ENCODE data around the gene KLHL40.

Gene KLHL40

DNA sequence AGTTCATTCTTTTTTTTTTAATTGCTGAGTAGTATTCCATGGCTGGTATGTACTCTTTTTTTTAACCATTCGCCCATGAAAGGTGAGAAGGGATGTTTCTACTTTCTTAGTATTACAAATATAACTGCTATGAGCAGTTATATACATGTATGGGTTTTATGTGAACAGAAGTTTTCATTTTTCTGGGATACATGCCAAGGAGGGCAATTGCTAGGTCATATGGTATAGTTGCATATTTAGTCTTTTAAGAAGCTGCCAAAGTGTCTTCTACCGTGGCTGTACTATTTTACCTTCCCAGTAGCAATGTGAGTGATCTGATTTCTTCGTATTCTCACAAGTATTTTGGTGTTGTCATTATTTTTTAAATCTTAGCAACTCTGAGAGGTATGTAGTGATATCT lies 11.2 kb upstream of the KLHL40 start:
- Histone ChIP-seq H3K9me3 (ENCODE audit: insufficient read depth, low read length, severe bottlenecking) (no peaks in the 10 kb centered on the region), H4K20me1 (ENCODE audit: insufficient read depth, low read length) (no peaks in the 10 kb centered on the region), H3K4me1 (ENCODE audit: insufficient read depth, low read length) (no peaks in the 10 kb centered on the region), H3K27ac (ENCODE audit: low read length) (no peak overlapping the region), H3K27me3 (ENCODE audit: insufficient read depth, low read length, poor library complexity) (peaks cover 6% of the 10 kb centered on the region), H3K36me3 (ENCODE audit: insufficient read depth, low read length) (no peaks in the 10 kb centered on the region), H3K9ac (ENCODE audit: low read depth, low read length) (no peak overlapping the region), H3K79me2 (ENCODE audit: insufficient read depth, low read length) (no peaks in the 10 kb centered on the region), H3K4me2 (ENCODE audit: insufficient read depth, low read length) (no peak overlapping the region), H3K4me3 (ENCODE audit: low read depth in 1 of 2, low read length in 2 of 2) (no peak overlapping the region), H2AFZ (ENCODE audit: low read depth, low read length) (no peak overlapping the region)
- TF ChIP-seq EZH2 (IDR thresholded peaks at IDR 0.05; ENCODE audit: borderline replicate concordance, low read depth, low read length, severe bottlenecking) = no peak
- TF ChIP-seq, protein P1, sequence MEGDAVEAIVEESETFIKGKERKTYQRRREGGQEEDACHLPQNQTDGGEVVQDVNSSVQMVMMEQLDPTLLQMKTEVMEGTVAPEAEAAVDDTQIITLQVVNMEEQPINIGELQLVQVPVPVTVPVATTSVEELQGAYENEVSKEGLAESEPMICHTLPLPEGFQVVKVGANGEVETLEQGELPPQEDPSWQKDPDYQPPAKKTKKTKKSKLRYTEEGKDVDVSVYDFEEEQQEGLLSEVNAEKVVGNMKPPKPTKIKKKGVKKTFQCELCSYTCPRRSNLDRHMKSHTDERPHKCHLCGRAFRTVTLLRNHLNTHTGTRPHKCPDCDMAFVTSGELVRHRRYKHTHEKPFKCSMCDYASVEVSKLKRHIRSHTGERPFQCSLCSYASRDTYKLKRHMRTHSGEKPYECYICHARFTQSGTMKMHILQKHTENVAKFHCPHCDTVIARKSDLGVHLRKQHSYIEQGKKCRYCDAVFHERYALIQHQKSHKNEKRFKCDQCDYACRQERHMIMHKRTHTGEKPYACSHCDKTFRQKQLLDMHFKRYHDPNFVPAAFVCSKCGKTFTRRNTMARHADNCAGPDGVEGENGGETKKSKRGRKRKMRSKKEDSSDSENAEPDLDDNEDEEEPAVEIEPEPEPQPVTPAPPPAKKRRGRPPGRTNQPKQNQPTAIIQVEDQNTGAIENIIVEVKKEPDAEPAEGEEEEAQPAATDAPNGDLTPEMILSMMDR (IDR thresholded peaks at IDR 0.05; ENCODE audit: borderline replicate concordance, extremely low read depth, low read length, poor library complexity, severe bottlenecking) = no peak
- ATAC-seq (ENCODE audit: insufficient read depth, low read depth) = no peak
- no peak for DNase-seq

DNA sequence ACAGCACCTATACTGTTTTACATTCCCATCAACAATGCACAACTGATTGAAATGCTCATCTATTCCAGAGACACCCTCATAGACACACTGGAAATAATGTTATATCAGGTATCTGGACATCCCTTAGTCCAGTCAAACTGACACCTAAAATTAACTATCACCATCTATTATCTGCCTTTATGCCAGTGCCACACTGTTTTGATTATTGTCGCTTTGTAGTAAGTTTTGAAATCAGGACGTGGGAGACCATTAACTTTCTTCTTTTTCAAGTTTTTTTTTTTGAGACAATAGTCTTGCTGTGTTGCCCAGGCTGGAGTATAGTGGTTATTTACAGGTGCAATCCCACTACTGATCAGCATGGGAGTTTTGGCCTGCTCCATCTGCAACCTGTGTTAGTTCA lies 9.4 kb upstream of the KLHL40 start:
- no peaks in the 10 kb centered on the region for H4K20me1 ChIP-seq (ENCODE audit: insufficient read depth, low read length)
- H3K9ac ChIP-seq (ENCODE audit: low read depth, low read length) = no peak overlapping the region
- no peak overlapping the region for H3K4me2 ChIP-seq (ENCODE audit: insufficient read depth, low read length)
- no peak overlapping the region for H3K27ac ChIP-seq (ENCODE audit: low read length)
- DNase-seq (no peak), ATAC-seq (ENCODE audit: insufficient read depth, low read depth) (no peak)
- no peak overlapping the region for H2AFZ ChIP-seq (ENCODE audit: low read depth, low read length)
- H3K36me3 ChIP-seq (ENCODE audit: insufficient read depth, low read length) = no peaks in the 10 kb centered on the region
- H3K27me3 ChIP-seq (ENCODE audit: insufficient read depth, low read length, poor library complexity) = peaks cover 7% of the 10 kb centered on the region
- no peaks in the 10 kb centered on the region for H3K4me1 ChIP-seq (ENCODE audit: insufficient read depth, low read length)
- no peaks in the 10 kb centered on the region for H3K9me3 ChIP-seq (ENCODE audit: insufficient read depth, low read length, severe bottlenecking)
- no peaks in the 10 kb centered on the region for H3K79me2 ChIP-seq (ENCODE audit: insufficient read depth, low read length)
- TF ChIP-seq EZH2 (IDR thresholded peaks at IDR 0.05; ENCODE audit: borderline replicate concordance, low read depth, low read length, severe bottlenecking) = no peak
- TF ChIP-seq, protein P1 (IDR thresholded peaks at IDR 0.05; ENCODE audit: borderline replicate concordance, extremely low read depth, low read length, poor library complexity, severe bottlenecking) = no peak
- no peak overlapping the region for H3K4me3 ChIP-seq (ENCODE audit: low read depth in 1 of 2, low read length in 2 of 2)

DNA sequence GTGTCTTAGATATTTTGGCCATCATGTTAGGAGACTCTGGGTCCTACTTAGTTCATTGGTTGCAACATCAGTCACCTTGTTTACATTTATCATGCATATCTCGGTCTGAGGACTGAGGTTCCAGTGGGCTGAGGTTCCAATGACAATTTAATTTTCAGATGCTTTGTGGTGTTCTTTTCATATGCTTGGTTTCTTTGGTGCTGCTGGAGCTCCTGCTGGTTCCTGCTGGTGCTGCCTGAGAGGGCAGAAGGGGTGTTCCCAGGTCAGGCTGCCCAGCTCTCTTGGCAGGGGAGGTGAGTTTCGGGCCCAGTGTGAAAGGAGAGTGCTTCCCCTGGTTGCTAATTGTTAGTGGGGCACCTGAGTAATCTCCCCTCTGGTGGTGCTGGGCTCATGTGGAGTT lies 6.9 kb upstream of the KLHL40 start:
- H3K4me2 ChIP-seq (ENCODE audit: insufficient read depth, low read length) = no peak overlapping the region
- H3K9me3 ChIP-seq (ENCODE audit: insufficient read depth, low read length, severe bottlenecking) = no peaks in the 10 kb centered on the region
- no peak for ATAC-seq (ENCODE audit: insufficient read depth, low read depth)

More for the DNA sequence above, 6.9 kb upstream of the KLHL40 start:
- TF ChIP-seq EZH2 (IDR thresholded peaks at IDR 0.05; ENCODE audit: borderline replicate concordance, low read depth, low read length, severe bottlenecking) = no peak
- TF ChIP-seq, protein P1 (IDR thresholded peaks at IDR 0.05; ENCODE audit: borderline replicate concordance, extremely low read depth, low read length, poor library complexity, severe bottlenecking) = no peak
- H3K27ac ChIP-seq (ENCODE audit: low read length) = no peak overlapping the region
- no peak overlapping the region for H2AFZ ChIP-seq (ENCODE audit: low read depth, low read length)
- H4K20me1 ChIP-seq (ENCODE audit: insufficient read depth, low read length) = no peaks in the 10 kb centered on the region
- H3K79me2 ChIP-seq (ENCODE audit: insufficient read depth, low read length) = no peaks in the 10 kb centered on the region
- no peaks in the 10 kb centered on the region for H3K4me1 ChIP-seq (ENCODE audit: insufficient read depth, low read length)
- no peak for DNase-seq
- no peaks in the 10 kb centered on the region for H3K36me3 ChIP-seq (ENCODE audit: insufficient read depth, low read length)
- peaks cover 7% of the 10 kb centered on the region for H3K27me3 ChIP-seq (ENCODE audit: insufficient read depth, low read length, poor library complexity)
- H3K9ac ChIP-seq (ENCODE audit: low read depth, low read length) = no peak overlapping the region
- no peak overlapping the region for H3K4me3 ChIP-seq (ENCODE audit: low read depth in 1 of 2, low read length in 2 of 2)

Measured in DND-41 (cell line).